ENCODE results near the gene THBS4. TPM values are rescaled to one million over a fixed set of nuclear protein-coding genes. Genes with fewer than 3 reads are reported as not detected.

Gene THBS4
- polyA plus RNA-seq, 3 donors, result 0.03 TPM; not detected in 2

DNA sequence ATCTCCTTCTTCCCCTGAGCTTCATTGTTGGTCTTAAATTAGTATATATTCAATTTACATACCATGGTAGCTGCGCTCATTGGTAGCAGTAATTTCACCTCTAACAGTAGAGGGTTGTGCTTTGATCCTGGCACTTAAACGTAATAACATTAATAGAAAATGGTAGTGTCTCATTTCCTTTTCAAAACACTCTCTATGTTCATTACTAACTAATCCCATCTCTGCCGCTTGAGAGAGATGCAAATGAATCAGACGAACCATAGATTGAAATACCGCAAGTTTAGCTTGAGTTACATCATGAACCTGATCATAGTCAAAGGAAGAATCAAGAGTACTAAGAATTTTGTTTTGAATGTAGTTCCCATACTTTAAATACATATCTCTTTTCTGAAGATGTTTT, 2.2 kb downstream of the THBS4 start:
- H3K79me2 ChIP-seq (ENCODE audit: insufficient read depth, low read length), result no peaks in the 10 kb centered on the region
- Mint-ChIP-seq H3K36me3 (peaks cover 0 to 6% of the 10 kb centered on the region in 2 donors), H3K4me3 (peak overlapping the region in 1 of 2 donors; percentile 23), H3K27ac (no peak overlapping the region), H3K27me3 (ENCODE audit: low read depth in 3 of 3) (peaks cover 46 to 60% (median 47%) of the 10 kb centered on the region in 3 donors), H3K4me1 (peaks cover 11% of the 10 kb centered on the region), H3K9me3 (peaks cover 0 to 10% (median 2%) of the 10 kb centered on the region in 7 donors)
- H3K9me3 ChIP-seq (replicated peaks in 1 of 2; ENCODE audit: control insufficient read depth in 1 of 2, insufficient read depth in 1 of 2, low read length in 2 of 2), result peaks cover 0 to 18% of the 10 kb centered on the region in 2 donors
- intact Hi-C loops (cut with micrococcal nuclease), result no loop called here
- no peak for DNase-seq
- H2AFZ ChIP-seq (ENCODE audit: insufficient read depth, low read depth, low read length, poor library complexity, severe bottlenecking), result no peak overlapping the region
- H4K20me1 ChIP-seq (ENCODE audit: insufficient read depth, low read length), result no peaks in the 10 kb centered on the region
- TF ChIP-seq, protein P1, sequence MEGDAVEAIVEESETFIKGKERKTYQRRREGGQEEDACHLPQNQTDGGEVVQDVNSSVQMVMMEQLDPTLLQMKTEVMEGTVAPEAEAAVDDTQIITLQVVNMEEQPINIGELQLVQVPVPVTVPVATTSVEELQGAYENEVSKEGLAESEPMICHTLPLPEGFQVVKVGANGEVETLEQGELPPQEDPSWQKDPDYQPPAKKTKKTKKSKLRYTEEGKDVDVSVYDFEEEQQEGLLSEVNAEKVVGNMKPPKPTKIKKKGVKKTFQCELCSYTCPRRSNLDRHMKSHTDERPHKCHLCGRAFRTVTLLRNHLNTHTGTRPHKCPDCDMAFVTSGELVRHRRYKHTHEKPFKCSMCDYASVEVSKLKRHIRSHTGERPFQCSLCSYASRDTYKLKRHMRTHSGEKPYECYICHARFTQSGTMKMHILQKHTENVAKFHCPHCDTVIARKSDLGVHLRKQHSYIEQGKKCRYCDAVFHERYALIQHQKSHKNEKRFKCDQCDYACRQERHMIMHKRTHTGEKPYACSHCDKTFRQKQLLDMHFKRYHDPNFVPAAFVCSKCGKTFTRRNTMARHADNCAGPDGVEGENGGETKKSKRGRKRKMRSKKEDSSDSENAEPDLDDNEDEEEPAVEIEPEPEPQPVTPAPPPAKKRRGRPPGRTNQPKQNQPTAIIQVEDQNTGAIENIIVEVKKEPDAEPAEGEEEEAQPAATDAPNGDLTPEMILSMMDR (IDR thresholded peaks at IDR 0.05), result no peak
- H3K4me3 ChIP-seq (replicated peaks in 1 of 3; ENCODE audit: low read depth in 2 of 3, low read length in 3 of 3), result no peak overlapping the region
- no CpG with 5 or more reads among the region's 5 CpGs for WGBS (ENCODE audit: insufficient coverage)
- peaks cover 50 to 60% of the 10 kb centered on the region in 2 donors for H3K27me3 ChIP-seq (ENCODE audit: control insufficient read depth in 2 of 2, insufficient read depth in 2 of 2, low read length in 2 of 2)
- H3K9ac ChIP-seq (ENCODE audit: insufficient read depth, low read length, poor library complexity, severe bottlenecking), result no peak overlapping the region
- peaks cover 7% of the 10 kb centered on the region in 2 donors for H3K4me1 ChIP-seq (ENCODE audit: control insufficient read depth in 1 of 2, insufficient read depth in 2 of 2, low read length in 2 of 2)
- no peak overlapping the region for H3K27ac ChIP-seq (ENCODE audit: low read depth in 1 of 2, low read length in 2 of 2)
- H3K36me3 ChIP-seq (replicated peaks in 1 of 2; ENCODE audit: control insufficient read depth in 1 of 2, insufficient read depth in 2 of 2, low read length in 2 of 2), result no peaks in the 10 kb centered on the region
- H3K4me2 ChIP-seq (replicated peaks; ENCODE audit: extremely low read depth, low read length, poor library complexity, severe bottlenecking), result no peak overlapping the region

DNA sequence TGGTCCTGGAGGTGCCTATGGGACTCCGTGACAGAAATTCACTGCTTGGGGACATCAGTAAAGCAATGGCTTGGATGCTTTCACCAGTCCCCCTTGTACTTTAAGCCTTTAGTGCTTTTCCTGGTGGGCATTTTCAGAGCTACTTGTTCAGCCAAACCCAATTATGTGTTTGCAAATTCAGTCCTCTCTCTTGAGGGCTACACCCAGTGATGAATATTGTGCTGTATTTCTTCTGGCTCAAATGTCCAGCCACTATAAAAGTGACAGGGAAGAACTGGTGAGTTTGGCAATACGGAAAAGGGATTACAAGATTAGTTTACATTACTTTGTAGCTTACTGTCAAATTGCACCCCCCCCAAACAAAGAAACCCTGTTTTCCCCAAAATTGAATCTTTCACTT, 4.5 kb downstream of the THBS4 start:
- Mint-ChIP-seq H3K9me3 (peaks cover 0 to 9% (median 0%) of the 10 kb centered on the region in 7 donors), H3K27me3 (ENCODE audit: low read depth in 3 of 3) (peaks cover 28 to 43% (median 35%) of the 10 kb centered on the region in 3 donors), H3K4me1 (peaks cover 9% of the 10 kb centered on the region), H3K4me3 (no peak overlapping the region), H3K36me3 (peaks cover 0 to 6% of the 10 kb centered on the region in 2 donors), H3K27ac (no peak overlapping the region)
- no peak for DNase-seq
- no peaks in the 10 kb centered on the region for H4K20me1 ChIP-seq (ENCODE audit: insufficient read depth, low read length)
- no peak overlapping the region for H3K4me3 ChIP-seq (replicated peaks in 1 of 3; ENCODE audit: low read depth in 2 of 3, low read length in 3 of 3)
- H3K4me1 ChIP-seq (ENCODE audit: control insufficient read depth in 1 of 2, insufficient read depth in 2 of 2, low read length in 2 of 2), result peaks cover 7% of the 10 kb centered on the region in 2 donors
- no peaks in the 10 kb centered on the region for H3K36me3 ChIP-seq (replicated peaks in 1 of 2; ENCODE audit: control insufficient read depth in 1 of 2, insufficient read depth in 2 of 2, low read length in 2 of 2)
- TF ChIP-seq, protein P1 (IDR thresholded peaks at IDR 0.05), result no peak
- no peak overlapping the region for H3K4me2 ChIP-seq (replicated peaks; ENCODE audit: extremely low read depth, low read length, poor library complexity, severe bottlenecking)
- no peak overlapping the region for H3K9ac ChIP-seq (ENCODE audit: insufficient read depth, low read length, poor library complexity, severe bottlenecking)
- intact Hi-C loops (cut with micrococcal nuclease), result no loop called here
- no peak overlapping the region for H2AFZ ChIP-seq (ENCODE audit: insufficient read depth, low read depth, low read length, poor library complexity, severe bottlenecking)
- WGBS (ENCODE audit: insufficient coverage), result 73% methylated on average over 1 of the region's 2 CpGs
- no peak overlapping the region for H3K27ac ChIP-seq (ENCODE audit: low read depth in 1 of 2, low read length in 2 of 2)
- H3K79me2 ChIP-seq (ENCODE audit: insufficient read depth, low read length), result no peaks in the 10 kb centered on the region
- peaks cover 0 to 14% of the 10 kb centered on the region in 2 donors for H3K9me3 ChIP-seq (replicated peaks in 1 of 2; ENCODE audit: control insufficient read depth in 1 of 2, insufficient read depth in 1 of 2, low read length in 2 of 2)
- H3K27me3 ChIP-seq (ENCODE audit: control insufficient read depth in 2 of 2, insufficient read depth in 2 of 2, low read length in 2 of 2), result peaks cover 34 to 42% of the 10 kb centered on the region in 2 donors

Data from CD14-positive monocyte (primary cell).